WTC11 (cell line): Measurements from ENCODE around the gene KLLN. TPM values are rescaled to one million over a fixed set of nuclear protein-coding genes. Genes with fewer than 3 reads are reported as not detected.

Experiments used
- ATAC-seq: fragments of 200-7000 bp; cut with Tn5 transposase; 2 replicates; pipeline ENCODE4 v1.10.0; 2021; ENCODE audit warnings: mild to moderate bottlenecking, moderate library complexity
- CTCF ChIA-PET: fragments of 300-600 bp; sonication (Branson Sonifier 250); formaldehyde crosslinking; loops from one replicate; lab custom pipeline; 2021; ENCODE audit warnings: antibody characterized with exemption; lab: Charles Lee
- POLR2A ChIA-PET: fragments of 350-600 bp; sonication (Branson Sonifier 250); formaldehyde crosslinking; loops from one replicate; lab custom pipeline; 2021; ENCODE audit warnings: antibody characterized with exemption; lab: Charles Lee
- DNase-seq: peaks from one replicate; pipeline ENCODE4 v3.0.0; 2021; ENCODE audit warnings: low spot score
- H3K27ac Mint-ChIP-seq: 2 replicates; pipeline ENCODE4 v1.8.0; 2021; ENCODE audit warnings: mixed read lengths
- H3K27me3 Mint-ChIP-seq: 2 replicates; pipeline ENCODE4 v1.8.0; 2021; ENCODE audit warnings: low read depth, mild to moderate bottlenecking, moderate library complexity, mixed read lengths
- H3K36me3 Mint-ChIP-seq: 2 replicates; pipeline ENCODE4 v1.8.0; 2021; ENCODE audit warnings: mixed read lengths
- H3K4me1 Mint-ChIP-seq: 2 replicates; pipeline ENCODE4 v1.8.0; 2022; ENCODE audit warnings: mixed read lengths
- H3K4me3 Mint-ChIP-seq: 2 replicates; pipeline ENCODE4 v1.8.0; 2021; ENCODE audit warnings: mild to moderate bottlenecking, moderate library complexity, mixed read lengths
- H3K9me3 Mint-ChIP-seq: 2 replicates; pipeline ENCODE4 v1.8.0; 2021; ENCODE audit warnings: mixed read lengths
- ATF2 ChIP-seq: sonication (generic); formaldehyde crosslinking; IDR thresholded peaks from 2 replicates; pipeline ENCODE4 v1.8.1; 2022; ENCODE audit warnings: low read depth, missing genetic modification reagents, borderline replicate concordance
- ATF6 ChIP-seq: sonication (generic); formaldehyde crosslinking; IDR thresholded peaks from 2 replicates; pipeline ENCODE4 v1.8.1; 2023; ENCODE audit warnings: mild to moderate bottlenecking, missing genetic modification reagents
- CTCF ChIP-seq: fragments of 200-600 bp; IDR thresholded peaks from 2 replicates; pipeline ENCODE4 v1.8.0; 2022; ENCODE audit warnings: antibody characterized with exemption
- E2F5 ChIP-seq: sonication (generic); formaldehyde crosslinking; IDR thresholded peaks from 2 replicates; pipeline ENCODE4 v1.8.1; 2022; ENCODE audit warnings: mild to moderate bottlenecking, moderate library complexity, missing genetic modification reagents
- ERG ChIP-seq: fragments of 250-450 bp; sonication (Bioruptor Pico); IDR thresholded peaks from 2 replicates; pipeline ENCODE4 v1.8.0; 2021; ENCODE audit warnings: mild to moderate bottlenecking
- GABPB1 ChIP-seq: sonication (generic); formaldehyde crosslinking; IDR thresholded peaks from 2 replicates; pipeline ENCODE4 v1.8.1; 2023; ENCODE audit warnings: mild to moderate bottlenecking, missing genetic modification reagents
- HMGA2 ChIP-seq: fragments of 250-450 bp; sonication (Bioruptor Pico); IDR thresholded peaks from 2 replicates; pipeline ENCODE4 v1.4.0; 2021; ENCODE audit warnings: mild to moderate bottlenecking, moderate library complexity
- IRF2 ChIP-seq: sonication (generic); formaldehyde crosslinking; IDR thresholded peaks from 2 replicates; pipeline ENCODE4 v1.8.0; 2022; ENCODE audit warnings: low read depth, missing genetic modification reagents, borderline replicate concordance
- OVOL2 ChIP-seq: fragments of 250-450 bp; sonication (Bioruptor Pico); IDR thresholded peaks from 2 replicates; pipeline ENCODE4 v1.9.0; 2021; ENCODE audit warnings: mild to moderate bottlenecking, borderline replicate concordance
- TEAD1 ChIP-seq: sonication (generic); formaldehyde crosslinking; IDR thresholded peaks from 2 replicates; pipeline ENCODE4 v1.8.0; 2022; ENCODE audit warnings: mild to moderate bottlenecking, missing genetic modification reagents
- TEAD4 ChIP-seq: sonication (generic); formaldehyde crosslinking; IDR thresholded peaks from 2 replicates; pipeline ENCODE4 v1.8.0; 2022; ENCODE audit warnings: mild to moderate bottlenecking, missing genetic modification reagents
- USF1 ChIP-seq: sonication (generic); formaldehyde crosslinking; IDR thresholded peaks from 2 replicates; pipeline ENCODE4 v1.8.0; 2022; ENCODE audit warnings: mild to moderate bottlenecking, missing genetic modification reagents
- ZBTB43 ChIP-seq: sonication (generic); formaldehyde crosslinking; IDR thresholded peaks from 2 replicates; pipeline ENCODE4 v1.8.1; 2023; ENCODE audit warnings: mild to moderate bottlenecking, missing genetic modification reagents
- ZMAT4 ChIP-seq: fragments of 250-450 bp; sonication (Bioruptor Pico); IDR thresholded peaks from 2 replicates; pipeline ENCODE4 v1.9.0; 2021; ENCODE audit warnings: mild to moderate bottlenecking
- ZNF263 ChIP-seq: sonication (generic); formaldehyde crosslinking; IDR thresholded peaks from 2 replicates; pipeline ENCODE4 v1.8.1; 2022; ENCODE audit warnings: low read depth, mild to moderate bottlenecking, moderate library complexity, missing genetic modification reagents
- ZNF396 ChIP-seq: fragments of 250-450 bp; sonication (Bioruptor Pico); IDR thresholded peaks from 2 replicates; pipeline ENCODE4 v1.8.0; 2021; ENCODE audit warnings: mild to moderate bottlenecking, moderate library complexity, borderline replicate concordance
- total RNA-seq: library from RNA; stranded (reverse); gene quantifications from 3 replicates; pipeline ENCODE4 v1.2.3, GENCODE V29; 2021

The KLLN gene
- total RNA-seq, 1 experiment from 2014 or later: 0.52 TPM

- CTCF ChIA-PET: interaction anchor here (1.2 kb wide), 1 partner anchor 273 kb away, joined by 3 read pairs; no protein-coding TSS in a partner anchor
- Mint-ChIP-seq H3K4me3 (no peak overlapping the region), H3K4me1 (peaks cover 10% of the 10 kb centered on the region), H3K27me3 (no peaks in the 10 kb centered on the region; the same call in 1 of the 2 replicates), H3K27ac (no peak overlapping the region), H3K9me3 (peaks cover 10% of the 10 kb centered on the region), H3K36me3 (no peaks in the 10 kb centered on the region)
- DNase-seq: no peak
- POLR2A ChIA-PET: no interaction called here
- no peak for ATAC-seq
- TF ChIP-seq ZNF263 (CRISPR knock-in tag): no peak
These were observed 22.1 kb downstream of the KLLN start for GRCh38 chr10:87841186-87841585.

GRCh38 chr10:87838650-87839049 is 24.7 kb downstream of the KLLN start:
- no peak overlapping the region for H3K4me3 Mint-ChIP-seq
- TF ChIP-seq E2F5 (no peak), HMGA2 (CRISPR knock-in tag) (no peak), TEAD1 (CRISPR knock-in tag) (no peak), OVOL2 (CRISPR knock-in tag) (no peak), CTCF (no peak), GABPB1 (no peak), ZNF396 (CRISPR knock-in tag) (no peak), ERG (CRISPR knock-in tag) (no peak), ZBTB43 (CRISPR knock-in tag) (no peak), ATF2 (CRISPR knock-in tag) (no peak), TEAD4 (no peak), ZMAT4 (CRISPR knock-in tag) (no peak), IRF2 (CRISPR knock-in tag) (no peak), USF1 (CRISPR knock-in tag) (no peak), ATF6 (no peak)
- no peaks in the 10 kb centered on the region for H3K36me3 Mint-ChIP-seq
- no peak for DNase-seq
- ChIA-PET CTCF (no interaction called here), POLR2A (interaction anchor here (0.8 to 1.2 kb wide), 2 partner anchors 9 to 24 kb away, joined by 3 to 4 read pairs; no protein-coding TSS in a partner anchor)
- no peak overlapping the region for H3K27ac Mint-ChIP-seq
- H3K9me3 Mint-ChIP-seq: peaks cover 11% of the 10 kb centered on the region
- H3K4me1 Mint-ChIP-seq: peaks cover 10% of the 10 kb centered on the region
- H3K27me3 Mint-ChIP-seq: no peaks in the 10 kb centered on the region; the same call in 1 of the 2 replicates
- ATAC-seq: no peak
